Measurements from ENCODE around the gene DEK.

Gene DEK

GRCh38 chr6:18264923-18265377 is 620 bp upstream of the DEK start:
- no peak for DNase-seq

DNA sequence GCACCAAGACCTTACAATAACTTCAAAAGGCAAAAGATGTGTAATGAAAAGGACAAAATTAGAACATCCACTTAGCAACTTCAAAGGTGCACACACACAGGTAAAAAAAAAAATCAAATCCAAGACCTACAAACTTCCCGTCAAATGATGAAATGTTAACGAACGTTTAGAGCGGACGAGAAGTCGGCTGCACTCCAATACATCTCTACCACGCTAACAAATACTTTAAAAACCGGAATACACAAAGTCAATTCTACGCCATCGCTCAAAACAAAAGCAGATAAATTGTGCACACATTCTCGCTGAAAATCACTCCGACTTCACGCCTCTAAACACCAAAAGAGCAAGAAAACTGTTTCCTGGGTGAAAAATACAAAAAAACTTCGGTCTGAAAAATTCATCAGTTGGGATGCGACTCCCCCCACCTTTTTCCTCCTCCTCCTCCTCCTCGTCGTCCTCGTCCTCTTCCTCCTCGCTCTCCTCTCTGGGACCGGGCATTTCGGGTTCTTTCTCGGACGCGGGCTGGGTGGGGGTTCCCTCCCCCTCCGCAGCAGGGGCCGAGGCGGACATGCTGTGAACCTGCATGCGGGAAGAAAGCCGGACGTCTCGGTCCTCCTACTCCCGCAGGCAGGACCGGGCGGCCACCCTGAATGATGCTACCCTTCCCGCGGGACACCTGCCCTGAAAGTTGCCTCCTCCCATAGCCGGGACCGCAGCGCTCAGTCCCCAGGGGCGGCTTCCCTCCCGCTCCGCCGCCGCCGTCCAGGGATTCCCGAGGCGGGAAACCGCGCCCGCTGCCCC is 712 bp downstream of the DEK start:
- DNase-seq = no peak

DNA sequence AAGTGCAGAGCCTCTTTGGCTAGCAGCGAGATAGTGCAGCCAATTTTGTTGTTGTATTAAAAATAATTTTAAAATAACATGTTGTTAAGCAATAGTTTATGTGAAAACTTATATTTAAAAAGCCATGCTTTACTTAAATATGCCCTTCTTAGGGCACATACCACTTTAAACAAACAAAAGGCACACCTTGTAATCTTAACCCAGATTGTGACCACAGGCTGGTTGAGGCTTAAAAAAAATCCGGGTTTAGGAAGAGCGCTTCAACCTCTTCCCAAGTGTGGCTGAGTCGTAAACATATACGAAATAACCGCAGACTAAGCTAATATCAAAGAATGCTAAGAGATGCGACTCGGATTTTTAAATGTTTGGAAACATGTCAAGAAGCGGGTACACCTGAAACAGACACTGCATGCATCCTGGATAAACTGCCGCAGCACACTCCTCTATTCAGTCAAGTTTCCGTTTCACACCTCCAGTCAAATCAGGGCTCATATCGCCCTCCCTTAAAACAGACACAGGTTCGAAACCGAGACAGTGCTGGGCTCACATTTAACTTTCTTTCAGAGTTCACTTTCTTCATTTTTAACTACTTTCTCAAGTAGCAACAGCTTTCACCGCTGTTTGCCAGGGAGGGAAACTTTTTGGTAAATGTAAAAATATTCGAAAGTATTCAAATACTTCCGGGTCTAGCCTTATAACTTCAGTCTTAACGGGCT is 1.5 kb downstream of the DEK start:
- no peak for DNase-seq

DNA sequence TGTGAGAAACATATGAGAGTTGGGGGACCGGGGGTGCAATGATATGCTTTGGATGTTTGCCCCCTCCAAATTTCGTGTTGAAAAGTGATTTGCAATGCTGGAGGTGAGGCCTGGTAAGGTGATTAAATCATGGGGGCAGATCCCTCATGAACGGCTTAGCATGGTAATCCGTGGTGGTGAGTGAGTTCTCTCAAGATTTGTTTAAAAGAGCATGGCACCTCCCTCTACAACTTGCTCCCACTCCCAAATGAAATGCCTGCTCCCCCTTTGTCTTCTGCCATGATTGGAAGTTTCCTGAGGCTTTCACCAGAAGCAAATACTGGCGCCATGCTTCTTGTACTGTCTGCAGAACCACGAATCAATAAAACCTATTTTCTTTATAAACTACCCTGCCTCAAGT is 2.5 kb downstream of the DEK start:
- no peak for DNase-seq

DNA sequence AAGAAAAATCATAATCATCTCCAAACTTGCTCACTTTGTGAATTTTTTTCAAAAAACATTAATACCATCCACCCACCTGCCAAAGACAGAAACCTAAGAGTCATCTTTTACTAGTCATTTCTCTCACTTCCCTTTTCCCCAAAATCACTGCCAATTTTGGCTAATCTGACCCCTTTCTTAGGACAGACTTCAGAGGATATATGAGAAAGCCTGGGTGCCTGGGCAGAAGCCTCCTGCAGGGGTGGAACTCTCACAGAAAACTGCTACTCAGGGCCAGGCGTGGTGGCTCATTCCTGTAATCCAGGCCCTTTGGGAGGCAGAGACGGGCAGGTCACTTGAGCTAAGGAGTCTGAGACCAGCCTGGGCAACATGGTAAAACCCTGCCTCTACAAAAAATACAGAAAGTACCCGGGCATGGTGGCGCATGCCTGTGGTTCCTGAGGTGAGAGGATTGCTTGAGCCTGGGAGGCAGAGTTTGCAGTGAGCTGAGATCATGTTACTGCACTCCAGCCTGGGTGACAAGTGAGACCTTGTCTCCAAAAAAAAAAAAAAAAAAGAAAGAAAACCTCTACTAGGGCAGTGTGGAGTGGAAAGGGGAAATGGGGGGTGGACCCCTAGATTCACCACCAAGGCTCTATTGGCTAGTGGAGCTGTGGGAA is 3.8 kb downstream of the DEK start:
- no peak for DNase-seq

GRCh38 chr6:18259675-18260447 is 4.5 kb downstream of the DEK start:
- no peak for DNase-seq

DNA sequence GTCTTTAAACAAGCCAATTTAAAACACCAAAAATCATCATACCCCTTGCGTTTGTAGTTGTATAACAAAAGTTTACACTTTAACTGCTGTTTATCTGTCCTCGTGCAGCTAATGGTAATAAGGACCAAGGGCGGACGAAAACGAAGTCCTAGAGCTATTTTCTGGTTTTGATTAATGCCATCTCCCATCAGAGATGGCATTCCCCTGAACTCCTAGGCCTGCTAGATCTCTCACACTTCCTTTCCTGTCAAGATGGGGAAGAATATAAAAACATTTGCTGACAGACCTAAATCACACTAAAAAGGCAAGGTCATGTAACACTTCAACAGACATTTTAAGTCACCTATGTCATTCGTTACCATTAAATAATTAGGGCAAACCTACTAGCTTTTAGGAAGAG is 9.5 kb downstream of the DEK start:
- DNase-seq = no peak

DNA sequence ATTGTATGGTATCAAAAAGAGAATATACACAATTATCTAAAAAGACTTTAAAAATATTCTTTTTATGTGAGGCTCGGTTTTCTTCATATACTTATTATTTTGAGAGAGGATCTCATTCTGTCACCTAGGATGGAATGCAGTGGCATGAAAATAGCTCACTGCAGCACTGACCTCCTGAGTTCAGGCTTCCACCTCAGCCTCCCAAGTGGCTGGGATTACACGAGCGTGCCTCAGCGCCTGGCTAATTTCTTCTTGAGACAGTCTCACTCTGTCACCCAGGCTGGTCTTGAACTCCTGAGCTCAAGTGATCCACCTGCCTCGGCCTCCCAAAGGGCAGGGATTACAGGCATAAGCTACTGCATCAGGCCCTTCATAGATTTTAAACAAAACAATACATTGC is 10.7 kb downstream of the DEK start:
- DNase-seq = no peak

- DNase-seq = no peak
Measured at GRCh38 chr6:18249271-18249670, 15.1 kb downstream of the DEK start.

GRCh38 chr6:18248698-18249097 is 15.6 kb downstream of the DEK start:
- no peak for DNase-seq

GRCh38 chr6:18247002-18247401 is 17.3 kb downstream of the DEK start:
- no peak for DNase-seq

GRCh38 chr6:18246205-18246604 is 18.1 kb downstream of the DEK start:
- DNase-seq = no peak

- DNase-seq = no peak
Measured at GRCh38 chr6:18245642-18246041, 18.7 kb downstream of the DEK start.

- DNase-seq = no peak
Measured at GRCh38 chr6:18245079-18245478, 19.3 kb downstream of the DEK start.

DNA sequence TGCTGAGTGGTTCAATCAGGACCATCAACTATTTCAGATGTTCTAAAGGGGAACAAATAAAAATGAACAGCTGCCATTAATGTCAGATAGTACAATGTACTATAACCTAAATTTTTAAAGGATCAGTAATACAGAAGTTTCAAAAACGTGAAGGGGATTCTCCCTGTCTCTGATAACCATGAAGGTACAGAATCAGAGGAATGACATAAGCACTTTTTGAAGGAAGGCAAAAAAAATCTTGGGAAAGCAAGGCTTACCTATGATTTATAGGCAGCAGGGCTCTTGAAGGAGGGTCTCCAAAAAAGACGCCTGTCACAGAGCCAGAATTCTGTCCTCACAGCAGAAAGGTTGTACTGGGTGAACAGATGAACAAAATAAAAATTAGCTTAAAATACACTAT is 20.1 kb downstream of the DEK start:
- DNase-seq = no peak

GRCh38 chr6:18243302-18243893 is 20.9 kb downstream of the DEK start:
- DNase-seq = no peak

- no peak for DNase-seq
Measured at GRCh38 chr6:18242062-18242851, 22.1 kb downstream of the DEK start.

- no peak for DNase-seq
Measured at GRCh38 chr6:18241208-18242038, 22.9 kb downstream of the DEK start.

DNA sequence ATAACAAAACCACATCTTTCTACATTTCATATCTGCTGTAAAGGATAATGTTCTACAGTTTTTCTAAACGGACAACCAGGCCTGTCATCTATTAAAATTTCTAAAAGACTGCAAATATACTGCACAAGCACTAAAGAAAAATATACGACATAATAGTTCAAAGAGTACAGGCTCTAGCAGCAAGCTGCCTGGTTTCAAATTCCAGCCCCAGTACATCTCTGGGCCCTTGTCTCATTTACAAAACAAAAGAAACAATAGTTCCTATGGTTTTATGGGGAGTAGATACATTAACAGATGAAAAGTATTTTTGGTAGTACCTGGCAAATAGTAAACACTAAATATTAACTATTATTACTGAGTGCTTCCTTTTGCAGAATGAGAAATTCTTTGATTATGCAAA is 24.1 kb downstream of the DEK start:
- no peak for DNase-seq

DNA sequence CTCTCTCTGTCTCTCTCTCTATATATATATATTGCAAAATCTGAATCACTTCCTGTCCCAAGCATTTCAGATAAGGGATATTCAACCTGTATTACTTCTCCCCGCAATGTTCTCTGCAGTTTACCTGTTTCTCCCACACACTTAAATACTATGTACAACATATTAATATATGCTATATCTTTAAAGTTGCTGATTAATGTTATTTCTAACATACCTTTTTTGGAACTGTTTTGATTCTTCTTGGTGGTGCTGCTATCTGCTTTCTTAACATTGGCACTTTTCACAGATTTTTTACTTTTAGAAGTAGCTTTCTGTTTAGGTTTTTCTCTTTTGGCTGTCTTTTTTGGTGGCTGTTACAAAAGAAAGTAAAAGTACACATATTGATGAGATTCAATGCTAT is 27.2 kb downstream of the DEK start:
- no peak for DNase-seq

DNA sequence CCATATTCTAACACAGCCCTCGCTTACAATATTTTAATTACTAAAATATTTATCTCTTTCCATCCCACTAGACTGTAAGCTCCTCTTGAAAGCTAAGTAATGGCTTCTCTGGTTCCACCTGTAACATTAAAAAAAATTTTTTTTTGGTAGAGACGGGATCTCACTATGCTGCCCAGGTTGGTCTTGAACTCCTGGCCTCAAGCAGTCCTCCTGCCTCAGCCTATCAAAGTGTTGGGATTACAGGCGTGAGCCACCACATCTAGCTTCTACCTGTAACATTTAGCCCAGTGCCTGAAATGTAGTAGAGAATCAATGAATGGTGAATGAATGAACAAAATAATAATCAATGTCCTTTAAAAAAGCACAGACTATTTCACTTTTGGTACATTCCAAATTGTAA is 28.8 kb downstream of the DEK start:
- no peak for DNase-seq

Measured in GF-D8 (cell line).